Measurements from ENCODE around the gene CFAP53. TPM values are rescaled to one million over a fixed set of nuclear protein-coding genes. Genes with fewer than 3 reads are reported as not detected.
A peak's percentile ranks its signal among the peaks of the same experiment; 100 is the strongest.

CFAP53 gene
- total RNA-seq, 6 donors from 2014 or later = 0.34 to 13.6 (median 2.0) TPM

GRCh38 chr18:50281972-50282520 lies 15.8 kb upstream of the CFAP53 start:
- ATAC-seq (ENCODE audit: low FRiP score in 2 of 2) = no peak
- H3K27ac ChIP-seq = peak overlapping the region; percentile 86 to 98 (median 94)
- no peak for DNase-seq
- peak overlapping the region; percentile 47 to 87 (median 72) for H3K4me3 ChIP-seq
- 45 to 86% methylated on average over 6 to 31 of the region's 35 CpGs for WGBS, 2 donors
- H3K4me1 ChIP-seq = peaks cover 24 to 43% (median 32%) of the 10 kb centered on the region in 4 donors
- H3K27me3 ChIP-seq = no peaks in the 10 kb centered on the region
- H3K9me3 ChIP-seq = no peaks in the 10 kb centered on the region
- TF ChIP-seq POLR2AphosphoS5 (IDR thresholded peaks at IDR 0.05) (no peak), POLR2A (IDR thresholded peaks at IDR 0.05) (no peak), EP300 (IDR thresholded peaks at IDR 0.05) (no peak), CTCF (IDR thresholded peaks at IDR 0.05) (no peak)
- peaks cover 7 to 55% (median 37%) of the 10 kb centered on the region in 4 donors for H3K36me3 ChIP-seq

GRCh38 chr18:50281295-50281971 lies 15.1 kb upstream of the CFAP53 start, which contains the start of gene MBD1:
Gene MBD1, minus strand, starts transcription at chr18:50281523. Its CDS starts 1,531 bp downstream, at chr18:50279992.
- Histone ChIP-seq H3K27me3 (no peaks in the 10 kb centered on the region), H3K9me3 (no peaks in the 10 kb centered on the region), H3K4me1 (peaks cover 22 to 37% (median 27%) of the 10 kb centered on the region in 4 donors), H3K4me3 (peak within 1 kb of the TSS; percentile 47 to 87 (median 72)), H3K27ac (peak within 1 kb of the TSS; percentile 86 to 98 (median 94)), H3K36me3 (peaks cover 13 to 61% (median 43%) of the 10 kb centered on the region in 4 donors)
- ATAC-seq (ENCODE audit: low FRiP score in 2 of 2) (peak; percentile 96), DNase-seq (peak; percentile 98)
- 0% methylated on average over 8 to 59 of the region's 63 CpGs for WGBS, 2 donors
- TF ChIP-seq POLR2A (IDR thresholded peaks at IDR 0.05) (peak in 3 of 4 donors; percentile 79 to 96 (median 86)), POLR2AphosphoS5 (IDR thresholded peaks at IDR 0.05) (peak; percentile 96 to 97), EP300 (IDR thresholded peaks at IDR 0.05) (peak in 1 of 4 donors; percentile 52), CTCF (IDR thresholded peaks at IDR 0.05) (peak in 4 of 6 experiments; percentile 59 to 81 (median 67))

GRCh38 chr18:50280707-50281294 lies 14.5 kb upstream of the CFAP53 start:
- H3K36me3 ChIP-seq = peaks cover 20 to 64% (median 49%) of the 10 kb centered on the region in 4 donors
- ATAC-seq (ENCODE audit: low FRiP score in 2 of 2) (no peak), DNase-seq (no peak)
- 1 to 2% methylated on average over 16 of the region's 16 CpGs for WGBS, 2 donors
- H3K4me1 ChIP-seq = peaks cover 20 to 30% (median 25%) of the 10 kb centered on the region in 4 donors
- H3K27me3 ChIP-seq = no peaks in the 10 kb centered on the region
- H3K27ac ChIP-seq = peak overlapping the region; percentile 86 to 98 (median 94)
- TF ChIP-seq EP300 (IDR thresholded peaks at IDR 0.05) = no peak
- no peak for TF ChIP-seq POLR2A (IDR thresholded peaks at IDR 0.05)
- no peak for TF ChIP-seq POLR2AphosphoS5 (IDR thresholded peaks at IDR 0.05)
- TF ChIP-seq CTCF (IDR thresholded peaks at IDR 0.05) = no peak
- peak overlapping the region; percentile 47 to 87 (median 72) for H3K4me3 ChIP-seq
- no peaks in the 10 kb centered on the region for H3K9me3 ChIP-seq

- 87 to 88% methylated on average over 6 to 7 of the region's 7 CpGs for WGBS, 2 donors
- H3K36me3 ChIP-seq = peaks cover 27 to 65% (median 51%) of the 10 kb centered on the region in 4 donors
Measured at GRCh38 chr18:50279752-50280151, 13.5 kb upstream of the CFAP53 start.

More at GRCh38 chr18:50279752-50280151, 13.5 kb upstream of the CFAP53 start:
- H3K27ac ChIP-seq = no peak overlapping the region
- H3K4me3 ChIP-seq = peak overlapping the region in 2 of 4 donors; percentile 63 to 81
- no peaks in the 10 kb centered on the region for H3K27me3 ChIP-seq
- DNase-seq (peak in 1 of 2 donors; percentile 53), ATAC-seq (ENCODE audit: low FRiP score in 2 of 2) (no peak)
- no peak for TF ChIP-seq CTCF (IDR thresholded peaks at IDR 0.05)
- no peak for TF ChIP-seq POLR2A (IDR thresholded peaks at IDR 0.05)
- TF ChIP-seq EP300 (IDR thresholded peaks at IDR 0.05) = no peak
- TF ChIP-seq POLR2AphosphoS5 (IDR thresholded peaks at IDR 0.05) = no peak
- H3K4me1 ChIP-seq = peaks cover 20 to 29% (median 25%) of the 10 kb centered on the region in 4 donors
- no peaks in the 10 kb centered on the region for H3K9me3 ChIP-seq
